Nephron (organoid): ENCODE data around the gene DNAJC12.

Experiments
- H3K27ac Mint-ChIP-seq, 3 experiments: 2 replicates each; pipeline ENCODE4 v1.8.0; 2020; ENCODE audit warnings: mixed read lengths in 3 of 3, mild to moderate bottlenecking in 2 of 3, moderate library complexity in 1 of 3
- H3K27me3 Mint-ChIP-seq: 2 replicates; pipeline ENCODE4 v1.8.0; 2021; ENCODE audit warnings: low read depth, mild to moderate bottlenecking, moderate library complexity, mixed read lengths
- H3K36me3 Mint-ChIP-seq: 2 replicates; pipeline ENCODE4 v1.8.0; 2020; ENCODE audit warnings: low read depth, mixed read lengths
- H3K4me1 Mint-ChIP-seq: 2 replicates; pipeline ENCODE4 v1.8.0; 2020; ENCODE audit warnings: mixed read lengths
- H3K4me3 Mint-ChIP-seq, 3 experiments: 2 replicates each; pipeline ENCODE4 v1.8.0; 2020; ENCODE audit warnings: mild to moderate bottlenecking in 3 of 3, mixed read lengths in 3 of 3, moderate library complexity in 2 of 3
- H3K9me3 Mint-ChIP-seq: 2 replicates; pipeline ENCODE4 v1.8.0; 2020; ENCODE audit warnings: mixed read lengths
- CTCF ChIP-seq, 3 experiments: fragments of 200-600 bp; sonication (generic); IDR thresholded peaks; one replicate each; pipeline ENCODE4 v1.5.0; 2021; ENCODE audit warnings: antibody characterized with exemption in 3 of 3; ENCODE audit not compliant: unreplicated experiment in 3 of 3

The DNAJC12 gene

GRCh38 chr10:67794256-67794655 is 43.7 kb downstream of the DNAJC12 start:
- no peaks in the 10 kb centered on the region for H3K36me3 Mint-ChIP-seq
- peaks cover 7% of the 10 kb centered on the region for H3K27me3 Mint-ChIP-seq
- H3K4me3 Mint-ChIP-seq, result no peak overlapping the region
- H3K9me3 Mint-ChIP-seq, result no peaks in the 10 kb centered on the region
- TF ChIP-seq CTCF (IDR thresholded peaks at IDR 0.05; ENCODE audit: unreplicated experiment in 3 of 3), result no peak
- H3K4me1 Mint-ChIP-seq, result peaks cover 6% of the 10 kb centered on the region
- no peak overlapping the region for H3K27ac Mint-ChIP-seq

GRCh38 chr10:67793313-67793712 is 44.7 kb downstream of the DNAJC12 start:
- Mint-ChIP-seq H3K36me3 (no peaks in the 10 kb centered on the region), H3K4me1 (peaks cover 6% of the 10 kb centered on the region), H3K9me3 (no peaks in the 10 kb centered on the region), H3K27ac (peak overlapping the region in 1 of 3 experiments; percentile 41), H3K27me3 (peaks cover 11% of the 10 kb centered on the region), H3K4me3 (no peak overlapping the region)
- TF ChIP-seq CTCF (IDR thresholded peaks at IDR 0.05; ENCODE audit: unreplicated experiment in 3 of 3), result no peak

- Mint-ChIP-seq H3K4me3 (no peak overlapping the region), H3K27ac (no peak overlapping the region), H3K27me3 (peaks cover 18% of the 10 kb centered on the region), H3K4me1 (peaks cover 6% of the 10 kb centered on the region), H3K36me3 (no peaks in the 10 kb centered on the region), H3K9me3 (no peaks in the 10 kb centered on the region)
- no peak for TF ChIP-seq CTCF (IDR thresholded peaks at IDR 0.05; ENCODE audit: unreplicated experiment in 3 of 3)
Observed at GRCh38 chr10:67792653-67793052, 45.3 kb downstream of the DNAJC12 start.

- Mint-ChIP-seq H3K27me3 (peaks cover 20% of the 10 kb centered on the region), H3K27ac (no peak overlapping the region), H3K4me3 (no peak overlapping the region), H3K4me1 (peaks cover 6% of the 10 kb centered on the region), H3K9me3 (no peaks in the 10 kb centered on the region), H3K36me3 (no peaks in the 10 kb centered on the region)
- no peak for TF ChIP-seq CTCF (IDR thresholded peaks at IDR 0.05; ENCODE audit: unreplicated experiment in 3 of 3)
Observed at GRCh38 chr10:67790534-67791408, 47.2 kb downstream of the DNAJC12 start.

DNA sequence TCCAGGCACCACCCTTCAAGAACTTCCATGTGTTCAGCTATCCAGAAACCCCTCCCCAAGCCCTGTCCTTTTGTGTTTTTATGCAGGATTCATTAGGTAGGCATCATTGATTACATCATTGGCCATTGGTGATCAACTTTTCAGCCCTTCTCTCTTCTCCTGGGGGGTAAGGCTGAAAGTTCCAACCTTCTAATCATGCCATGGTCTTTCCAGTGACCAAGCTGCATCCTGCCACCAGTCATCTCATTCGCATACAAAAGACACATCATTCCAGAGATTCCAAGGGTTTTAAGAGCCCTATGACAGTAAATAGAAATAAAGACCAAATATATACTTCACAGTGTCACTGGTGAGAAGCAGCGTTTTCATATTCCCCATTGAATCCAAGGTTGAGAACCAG is 48.2 kb downstream of the DNAJC12 start:
- no peak for TF ChIP-seq CTCF (IDR thresholded peaks at IDR 0.05; ENCODE audit: unreplicated experiment in 3 of 3)
- Mint-ChIP-seq H3K27me3 (peaks cover 20% of the 10 kb centered on the region), H3K27ac (no peak overlapping the region), H3K9me3 (no peaks in the 10 kb centered on the region), H3K4me3 (no peak overlapping the region), H3K4me1 (peaks cover 6% of the 10 kb centered on the region), H3K36me3 (no peaks in the 10 kb centered on the region)
